H1 (cell line): Measurements from ENCODE around the gene EPHA4. TPM values are rescaled to one million over a fixed set of nuclear protein-coding genes. Genes with fewer than 3 reads are reported as not detected.

Experiments
- CTCF ChIA-PET: fragments of 300-600 bp; sonication (Branson Sonifier 250); formaldehyde crosslinking; loops from one replicate; lab custom pipeline; 2021; ENCODE audit not compliant: partially characterized antibody; lab: Charles Lee
- POLR2A ChIA-PET: fragments of 300-600 bp; sonication (Branson Sonifier 250); formaldehyde crosslinking; loops from one replicate; lab custom pipeline; 2021; ENCODE audit warnings: inconsistent platforms; ENCODE audit not compliant: partially characterized antibody; lab: Charles Lee
- DNase-seq, 2 experiments: peaks; one replicate each; pipeline versions ENCODE4 v3.0.0 to v3.0.0-alpha.2; 2010 to 2022; ENCODE audit warnings: low spot score in 2 of 2, low read depth in 1 of 2, mixed read lengths in 1 of 2
- FAIRE-seq: peaks from 2 replicates; lab custom pipeline; 2011; peaks lifted over from hg19 to GRCh38; lab: Jason Lieb, UNC
- H2AFZ ChIP-seq: 2 replicates; pipeline ENCODE4 v1.8.1; 2012; ENCODE audit warnings: low read length, inconsistent platforms
- H2AK5ac ChIP-seq: 2 replicates; pipeline ENCODE4 v1.6.1; 2013; ENCODE audit warnings: low read depth, low read length
- H2BK120ac ChIP-seq: replicated peaks from 2 replicates; pipeline ENCODE3; 2013; ENCODE audit warnings: low read depth, low read length, inconsistent platforms
- H2BK12ac ChIP-seq: 2 replicates; pipeline ENCODE4 v1.6.1; 2013; ENCODE audit warnings: low read depth, low read length
- H2BK15ac ChIP-seq: 2 replicates; pipeline ENCODE4 v1.6.1; 2013; ENCODE audit warnings: low read length
- H2BK20ac ChIP-seq: 2 replicates; pipeline ENCODE4 v1.6.1; 2013; ENCODE audit warnings: low read length
- H2BK5ac ChIP-seq: 2 replicates; pipeline ENCODE4 v1.6.1; 2013; ENCODE audit warnings: low read depth, low read length
- H3K14ac ChIP-seq: 2 replicates; pipeline ENCODE4 v1.6.1; 2013; ENCODE audit warnings: inconsistent platforms; ENCODE audit not compliant: insufficient read length
- H3K18ac ChIP-seq: 2 replicates; pipeline ENCODE4 v1.6.1; 2013; ENCODE audit warnings: low read length; ENCODE audit errors: extremely low read depth
- H3K23ac ChIP-seq: 2 replicates; pipeline ENCODE4 v1.6.1; 2013; ENCODE audit warnings: inconsistent platforms; ENCODE audit not compliant: insufficient read length
- H3K23me2 ChIP-seq: 2 replicates; pipeline ENCODE4 v1.6.1; 2013; ENCODE audit warnings: low read depth, low read length
- H3K27ac ChIP-seq: 2 replicates; pipeline ENCODE4 v1.6.1; 2011; ENCODE audit warnings: low read depth, low read length, inconsistent platforms
- H3K27me3 ChIP-seq, 4 experiments: replicated peaks in 1 of 4; 1 replicate in 1 of 4; 2 replicates in 3 of 4; pipeline versions ENCODE4 v1.6.1 to v1.8.1; 2011 to 2013; ENCODE audit warnings: low read length in 3 of 4, mild to moderate bottlenecking in 3 of 4, inconsistent platforms in 2 of 4, mixed read lengths in 2 of 4, moderate library complexity in 1 of 4; ENCODE audit not compliant: control insufficient read depth in 3 of 4, insufficient read depth in 3 of 4; ENCODE audit errors: extremely low read depth in 1 of 4
- H3K36me3 ChIP-seq, 4 experiments: 2 replicates each; pipeline versions ENCODE4 v1.6.1 to v1.8.1; 2011 to 2013; ENCODE audit warnings: mild to moderate bottlenecking in 4 of 4, low read length in 3 of 4, moderate library complexity in 2 of 4, control low read depth in 1 of 4, inconsistent platforms in 1 of 4; ENCODE audit not compliant: insufficient read depth in 4 of 4, control insufficient read depth in 2 of 4
- H3K4ac ChIP-seq: replicated peaks from 2 replicates; pipeline ENCODE3; 2013; ENCODE audit warnings: low read length, low read depth, mixed read lengths, inconsistent platforms; ENCODE audit not compliant: insufficient read length
- H3K4me1 ChIP-seq, 4 experiments: replicated peaks in 1 of 4; 1 replicate in 1 of 4; 2 replicates in 3 of 4; pipeline versions ENCODE4 v1.6.1 to v1.8.1; 2011 to 2013; ENCODE audit warnings: low read length in 3 of 4, inconsistent platforms in 2 of 4, mixed read lengths in 1 of 4; ENCODE audit not compliant: insufficient read depth in 4 of 4, control insufficient read depth in 3 of 4
- H3K4me2 ChIP-seq, 2 experiments: 2 replicates each; pipeline versions ENCODE4 v1.6.1 to v1.8.1; 2011 to 2013; ENCODE audit warnings: low read depth in 2 of 2, low read length in 2 of 2, control low read depth in 1 of 2, inconsistent platforms in 1 of 2, mild to moderate bottlenecking in 1 of 2; ENCODE audit not compliant: insufficient read depth in 1 of 2
- H3K4me3 ChIP-seq, 4 experiments: fragments of 200-600, 300-600 bp in 1 of 4; sonication (generic), shearing (Covaris generic), sonication (Bioruptor Twin) in 1 of 4; 2 replicates each; pipeline versions ENCODE4 v1.5.1 to v1.8.1; 2011 to 2016; ENCODE audit warnings: low read length in 4 of 4, low read depth in 3 of 4, control low read depth in 2 of 4, inconsistent platforms in 2 of 4, mild to moderate bottlenecking in 2 of 4, mixed read lengths in 1 of 4, moderate library complexity in 1 of 4; ENCODE audit not compliant: insufficient read depth in 2 of 4; ENCODE audit errors: extremely low read depth in 1 of 4
- H3K56ac ChIP-seq: replicated peaks from 2 replicates; pipeline ENCODE3; 2013; ENCODE audit warnings: low read depth, mild to moderate bottlenecking, mixed read lengths, low read length, inconsistent platforms; ENCODE audit not compliant: insufficient read length
- H3K79me1 ChIP-seq: 2 replicates; pipeline ENCODE4 v1.6.1; 2013; ENCODE audit warnings: low read depth, low read length, control low read depth
- H3K79me2 ChIP-seq, 2 experiments: 2 replicates each; pipeline versions ENCODE4 v1.6.1 to v1.8.1; 2012 to 2013; ENCODE audit warnings: low read length in 2 of 2, mild to moderate bottlenecking in 2 of 2, inconsistent platforms in 1 of 2; ENCODE audit not compliant: insufficient read depth in 2 of 2, control insufficient read depth in 1 of 2
- H3K9ac ChIP-seq, 4 experiments: replicated peaks in 1 of 4; 1 replicate in 1 of 4; 2 replicates in 3 of 4; pipeline versions ENCODE4 v1.6.1 to v1.8.1; 2011 to 2013; ENCODE audit warnings: low read depth in 3 of 4, low read length in 3 of 4, control low read depth in 2 of 4, mild to moderate bottlenecking in 2 of 4, moderate library complexity in 2 of 4, inconsistent platforms in 1 of 4; ENCODE audit errors: extremely low read depth in 1 of 4
- H3K9me3 ChIP-seq, 2 experiments: 2 replicates each; pipeline versions ENCODE4 v1.6.1 to v1.8.1; 2012 to 2013; ENCODE audit warnings: mild to moderate bottlenecking in 2 of 2, moderate library complexity in 2 of 2, control low read depth in 1 of 2, inconsistent platforms in 1 of 2, low read depth in 1 of 2, low read length in 1 of 2, mixed read lengths in 1 of 2; ENCODE audit not compliant: insufficient read depth in 2 of 2
- H4K20me1 ChIP-seq, 2 experiments: replicated peaks in 1 of 2; 2 replicates each; pipeline versions ENCODE3 to v1.8.1; 2011 to 2013; ENCODE audit warnings: inconsistent platforms in 2 of 2, low read length in 2 of 2, mild to moderate bottlenecking in 1 of 2; ENCODE audit not compliant: insufficient read depth in 2 of 2, control insufficient read depth in 1 of 2
- H4K5ac ChIP-seq: 2 replicates; pipeline ENCODE4 v1.6.1; 2013; ENCODE audit warnings: low read length, low read depth, mixed read lengths, inconsistent platforms; ENCODE audit not compliant: insufficient read length
- H4K8ac ChIP-seq: 2 replicates; pipeline ENCODE4 v1.8.0; 2013; ENCODE audit warnings: mild to moderate bottlenecking, moderate library complexity, low read length, inconsistent platforms; ENCODE audit not compliant: insufficient read depth; ENCODE audit errors: extremely low read depth
- H4K91ac ChIP-seq: replicated peaks from 2 replicates; pipeline ENCODE3; 2013; ENCODE audit warnings: low read length, mixed read lengths, inconsistent platforms; ENCODE audit not compliant: insufficient read length
- KDM1A ChIP-seq: fragments of 200-600, 300-600 bp; sonication (generic); IDR thresholded peaks from 2 replicates; pipeline ENCODE4 v1.7.1; 2016; ENCODE audit warnings: mild to moderate bottlenecking, low read length, borderline replicate concordance
- WGBS, 2 experiments: shearing (Covaris generic) in 1 of 2; methylation state at CpG; one replicate each; pipeline versions ENCODE4 v1.1.6 to v1.1.7; 2013 to 2015; ENCODE audit warnings: low lambda C conversion rate in 2 of 2, mixed read lengths in 2 of 2, inconsistent platforms in 1 of 2, low coverage in 1 of 2, missing lambda C conversion rate in 1 of 2; ENCODE audit not compliant: insufficient replicate concordance in 2 of 2, insufficient coverage in 1 of 2, insufficient read length in 1 of 2; ENCODE audit errors: extremely low coverage in 1 of 2, missing lambda C conversion rate in 1 of 2; 5-methylcytosine and 5-hydroxymethylcytosine counted together
- polyA plus RNA-seq, 7 experiments: library from polyadenylated mRNA; depleted of rRNA in 3 of 7; stranded (reverse) in 5 of 7; unstranded in 2 of 7; fragments of >200 nt in 5 of 7; fragments of 200-250 nt in 2 of 7; gene quantifications; 1 replicate in 5 of 7; 2 replicates in 1 of 7; 4 replicates in 1 of 7; pipeline versions ENCODE4 v1.2.1 to v1.2.3, GENCODE V29; 2011 to 2013; ENCODE audit warnings: missing spikeins in 2 of 7, mixed read lengths in 2 of 7
- total RNA-seq: library from RNA; stranded (reverse); fragmentation: NEBNext Ultra II Directional; extraction: Animal tissue kit (Norgen Biotek cat#: 25700); gene quantifications from 2 replicates; pipeline ENCODE4 v1.2.1, GENCODE V29; 2021

Gene EPHA4
- total and polyA plus RNA-seq, 2 of the 8 experiments (the other 6 are each of a cell fraction or from before 2014, with no cell fraction given): 4.3 to 5.7 TPM

DNA sequence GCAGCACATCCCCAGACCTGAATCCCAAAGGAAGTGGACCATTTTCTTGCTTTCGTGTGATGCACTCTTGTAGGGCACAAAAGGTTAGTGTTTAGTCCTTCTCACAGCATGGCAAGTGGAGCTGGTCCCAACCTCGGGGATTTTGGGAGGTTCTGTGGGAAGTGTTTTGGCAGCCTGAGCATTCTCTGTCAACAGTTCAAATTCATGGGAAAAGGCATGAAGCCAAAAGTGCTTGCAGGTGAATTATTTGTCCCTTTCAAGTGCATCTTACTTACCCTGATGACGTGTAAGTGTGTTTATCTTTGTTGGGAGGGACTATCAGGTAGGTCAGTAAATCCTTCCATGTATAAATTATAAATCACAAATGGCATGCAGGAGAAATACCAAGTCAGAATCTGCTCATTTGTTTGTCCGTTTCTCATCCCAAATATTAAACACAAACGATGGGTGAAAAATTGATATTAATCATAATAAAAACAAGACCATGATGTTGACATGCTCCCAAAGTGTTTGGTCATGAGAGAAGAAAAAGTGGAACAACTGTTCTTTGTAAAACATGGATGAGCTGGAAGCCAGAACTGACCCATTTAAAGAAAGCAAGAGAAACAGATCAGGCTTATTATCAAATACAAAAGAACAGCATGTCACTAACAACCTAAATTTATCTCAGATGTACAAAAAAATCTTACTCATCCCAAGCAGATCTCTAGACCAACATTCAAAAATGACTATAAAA is 57.6 kb downstream of the EPHA4 start:
- H4K5ac ChIP-seq: no peak overlapping the region
- no peak overlapping the region for H2BK12ac ChIP-seq
- H3K9me3 ChIP-seq: no peaks in the 10 kb centered on the region
- FAIRE-seq: no peak
- H3K23ac ChIP-seq: no peak overlapping the region
- no peak overlapping the region for H4K8ac ChIP-seq
- H3K9ac ChIP-seq: no peak overlapping the region
- H3K4me1 ChIP-seq: peaks cover 0 to 4% (median 3%) of the 10 kb centered on the region in 4 experiments
- no peak overlapping the region for H3K18ac ChIP-seq
- no peaks in the 10 kb centered on the region for H3K36me3 ChIP-seq
- no peak overlapping the region for H4K91ac ChIP-seq
- no peaks in the 10 kb centered on the region for H3K27me3 ChIP-seq
- H3K79me2 ChIP-seq: no peaks in the 10 kb centered on the region
- no peak for DNase-seq
- no peak for TF ChIP-seq KDM1A
- H2BK5ac ChIP-seq: no peak overlapping the region
- H3K23me2 ChIP-seq: no peaks in the 10 kb centered on the region
- no peak overlapping the region for H3K4ac ChIP-seq
- CTCF ChIA-PET: no interaction called here
- H3K4me2 ChIP-seq: no peak overlapping the region
- no peak overlapping the region for H2BK20ac ChIP-seq
- H2BK15ac ChIP-seq: no peak overlapping the region
- no peak overlapping the region for H3K4me3 ChIP-seq
- H3K27ac ChIP-seq: no peak overlapping the region
- no peak overlapping the region for H2AFZ ChIP-seq
- H3K14ac ChIP-seq: no peak overlapping the region
- H2AK5ac ChIP-seq: no peak overlapping the region
- no peaks in the 10 kb centered on the region for H4K20me1 ChIP-seq
- H2BK120ac ChIP-seq: no peak overlapping the region
- no peak overlapping the region for H3K56ac ChIP-seq
- WGBS, 2 experiments: 83% methylated on average over 5 of the region's 5 CpGs; no CpG with 5 or more reads in 1 of the 2 experiments
- H3K79me1 ChIP-seq: no peaks in the 10 kb centered on the region
- POLR2A ChIA-PET: no interaction called here
